Measurements from ENCODE around the gene CDX1. TPM values are rescaled to one million over a fixed set of nuclear protein-coding genes. Genes with fewer than 3 reads are reported as not detected.
A peak's percentile ranks its signal among the peaks of the same experiment; 100 is the strongest.

The CDX1 gene
- total and polyA plus RNA-seq, 2 of the 8 experiments (the other 6 are each of a cell fraction or from before 2014, with no cell fraction given) = not detected

DNA sequence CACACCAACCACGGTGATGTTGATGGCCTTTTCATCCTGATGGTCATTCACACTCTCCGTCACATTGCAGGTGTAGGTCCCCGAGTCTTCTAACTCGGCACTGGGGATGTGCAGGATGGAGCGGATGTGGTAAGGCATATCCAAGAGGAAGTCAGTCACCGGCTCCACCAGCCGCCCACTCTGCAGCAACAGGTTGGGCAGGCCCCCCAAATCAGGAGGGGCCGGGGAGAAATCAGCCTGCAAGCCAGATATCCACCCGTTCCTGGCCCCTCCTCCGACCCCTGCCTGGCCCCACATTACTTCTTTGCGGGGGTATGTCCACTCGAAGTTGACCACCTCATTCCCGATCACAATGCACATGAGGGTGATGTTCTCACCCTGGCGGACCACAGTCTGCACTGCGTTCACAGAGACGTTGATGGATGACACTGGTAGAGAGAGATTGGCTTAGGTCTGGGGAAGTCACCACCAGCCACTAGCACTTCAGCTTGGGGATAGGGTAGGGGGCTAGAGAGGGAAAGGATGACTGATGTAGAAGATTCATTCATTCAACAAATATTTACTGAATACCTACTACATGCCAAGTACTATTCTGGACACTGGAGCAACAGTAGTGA lies 32.9 kb upstream of the CDX1 start:
- POLR2A ChIA-PET (ENCODE audit: partially characterized antibody) = interaction anchor here (0.9 to 1.5 kb wide), 2 partner anchors 22 to 316 kb away, joined by 3 to 4 read pairs; partner anchors contain the start of gene PDGFRB
- 90% methylated on average over 16 of the region's 16 CpGs; no CpG with 5 or more reads in 1 of the 2 experiments for WGBS, 2 experiments (ENCODE audit: extremely low coverage in 1 of 2, insufficient coverage in 1 of 2, insufficient read length in 1 of 2, insufficient replicate concordance in 2 of 2, low coverage in 1 of 2, low lambda C conversion rate in 2 of 2, missing lambda C conversion rate in 1 of 2)
- FAIRE-seq = no peak
- TF ChIP-seq POLR2A (IDR thresholded peaks at IDR 0.05; ENCODE audit: control extremely low read depth in 1 of 2, low read depth in 2 of 2, low read length in 2 of 2) (no peak), SIX5 (IDR thresholded peaks at IDR 0.05; ENCODE audit: low read depth, low read length) (no peak), ASH2L (IDR thresholded peaks at IDR 0.05; ENCODE audit: low read length) (no peak), KDM4A (IDR thresholded peaks at IDR 0.05; ENCODE audit: low read depth, low read length, severe bottlenecking) (no peak), FOSL1 (IDR thresholded peaks at IDR 0.05; ENCODE audit: insufficient read depth, low read depth, low read length) (no peak), KDM1A (IDR thresholded peaks at IDR 0.05; ENCODE audit: borderline replicate concordance, low read length) (no peak), BCL11A (IDR thresholded peaks at IDR 0.05; ENCODE audit: low read depth in 2 of 2, low read length in 2 of 2) (no peak), CBX8 (IDR thresholded peaks at IDR 0.05; ENCODE audit: borderline replicate concordance, low read depth, low read length) (no peak), CHD2 (IDR thresholded peaks at IDR 0.05; ENCODE audit: low read length) (no peak), BRCA1 (IDR thresholded peaks at IDR 0.05; ENCODE audit: low read depth, low read length) (no peak)
- TF ChIP-seq, protein P1, sequence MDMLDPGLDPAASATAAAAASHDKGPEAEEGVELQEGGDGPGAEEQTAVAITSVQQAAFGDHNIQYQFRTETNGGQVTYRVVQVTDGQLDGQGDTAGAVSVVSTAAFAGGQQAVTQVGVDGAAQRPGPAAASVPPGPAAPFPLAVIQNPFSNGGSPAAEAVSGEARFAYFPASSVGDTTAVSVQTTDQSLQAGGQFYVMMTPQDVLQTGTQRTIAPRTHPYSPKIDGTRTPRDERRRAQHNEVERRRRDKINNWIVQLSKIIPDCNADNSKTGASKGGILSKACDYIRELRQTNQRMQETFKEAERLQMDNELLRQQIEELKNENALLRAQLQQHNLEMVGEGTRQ (IDR thresholded peaks at IDR 0.05; ENCODE audit: low read length) = no peak

More for the DNA sequence above, 32.9 kb upstream of the CDX1 start:
- Histone ChIP-seq H3K56ac (replicated peaks; ENCODE audit: insufficient read length, low read depth, low read length) (no peak overlapping the region), H3K79me2 (ENCODE audit: control insufficient read depth in 1 of 2, insufficient read depth in 2 of 2, low read length in 2 of 2) (no peaks in the 10 kb centered on the region), H3K4ac (replicated peaks; ENCODE audit: insufficient read length, low read depth, low read length) (no peak overlapping the region), H3K27ac (ENCODE audit: low read depth, low read length) (no peak overlapping the region), H3K14ac (ENCODE audit: insufficient read length) (no peak overlapping the region), H3K36me3 (ENCODE audit: control insufficient read depth in 2 of 4, insufficient read depth in 4 of 4, low read length in 3 of 4) (no peaks in the 10 kb centered on the region), H3K4me3 (ENCODE audit: extremely low read depth in 1 of 4, insufficient read depth in 2 of 4, low read depth in 3 of 4, low read length in 4 of 4) (no peak overlapping the region), H3K23ac (ENCODE audit: insufficient read length) (no peak overlapping the region), H3K79me1 (ENCODE audit: low read depth, low read length) (no peaks in the 10 kb centered on the region), H3K27me3 (replicated peaks in 1 of 4; ENCODE audit: control insufficient read depth in 3 of 4, extremely low read depth in 1 of 4, insufficient read depth in 3 of 4, low read length in 3 of 4) (peaks cover 0 to 5% (median 3%) of the 10 kb centered on the region in 4 experiments; a peak in 3 of 7 replicates), H3K18ac (ENCODE audit: extremely low read depth, low read length) (no peak overlapping the region), H3K9ac (replicated peaks in 1 of 4; ENCODE audit: extremely low read depth in 1 of 4, low read depth in 3 of 4, low read length in 3 of 4) (no peak overlapping the region), H2BK120ac (replicated peaks; ENCODE audit: low read depth, low read length) (no peak overlapping the region), H2BK12ac (ENCODE audit: low read depth, low read length) (no peak overlapping the region), H3K4me2 (ENCODE audit: insufficient read depth in 1 of 2, low read depth in 2 of 2, low read length in 2 of 2) (no peak overlapping the region), H2AFZ (ENCODE audit: low read length) (no peak overlapping the region), H2BK20ac (ENCODE audit: low read length) (no peak overlapping the region), H3K9me3 (ENCODE audit: insufficient read depth in 2 of 2, low read depth in 1 of 2, low read length in 1 of 2) (no peaks in the 10 kb centered on the region), H3K4me1 (replicated peaks in 1 of 4; ENCODE audit: control insufficient read depth in 3 of 4, insufficient read depth in 4 of 4, low read length in 3 of 4) (peaks cover 5 to 34% (median 25%) of the 10 kb centered on the region in 4 experiments), H2BK15ac (ENCODE audit: low read length) (0 out of 2 replicates have a peak overlapping the region, but pooled peaks have one; percentile 72), H4K5ac (ENCODE audit: insufficient read length, low read depth, low read length) (no peak overlapping the region), H3K23me2 (ENCODE audit: low read depth, low read length) (no peaks in the 10 kb centered on the region), H4K8ac (ENCODE audit: extremely low read depth, insufficient read depth, low read length) (no peak overlapping the region), H4K20me1 (replicated peaks in 1 of 2; ENCODE audit: control insufficient read depth in 1 of 2, insufficient read depth in 2 of 2, low read length in 2 of 2) (peaks cover 0 to 9% of the 10 kb centered on the region in 2 experiments), H4K91ac (replicated peaks; ENCODE audit: insufficient read length, low read length) (no peak overlapping the region), H2AK5ac (ENCODE audit: low read depth, low read length) (no peak overlapping the region), H2BK5ac (ENCODE audit: low read depth, low read length) (no peak overlapping the region)
- no peak for DNase-seq (ENCODE audit: low read depth in 1 of 2, low spot score in 2 of 2)
- CTCF ChIA-PET (ENCODE audit: partially characterized antibody) = interaction anchor here (0.5 to 13.1 kb wide), 14 partner anchors 10 to 141 kb away, joined by 3 to 188 read pairs (median 4); no protein-coding TSS in a partner anchor

Measured in H1 (cell line).